Panc1 (cell line): ENCODE data around the gene CACNA1B. TPM values are rescaled to one million over a fixed set of nuclear protein-coding genes. Genes with fewer than 3 reads are reported as not detected.

Source experiments
- ATAC-seq: fragments of 200-7000 bp; cut with Tn5 transposase; 2 replicates; pipeline ENCODE4 v1.9.1; 2020; ENCODE audit warnings: mild to moderate bottlenecking, moderate library complexity
- BruUV-seq: library from RNA; stranded (reverse); fragments of 400-500 nt; replicated peaks from 2 replicates; lab custom pipeline; 2021; lab: Mats Ljungman, UMichigan
- CTCF ChIA-PET: fragments of 300-600 bp; sonication (Branson Sonifier 250); formaldehyde crosslinking; loops from one replicate; lab custom pipeline; 2022; ENCODE audit warnings: antibody characterized with exemption; lab: Charles Lee
- POLR2A ChIA-PET: fragments of 300-600 bp; sonication (Branson Sonifier 250); formaldehyde crosslinking; loops from one replicate; lab custom pipeline; 2022; ENCODE audit warnings: antibody characterized with exemption; lab: Charles Lee
- DNase-seq: peaks from one replicate; pipeline ENCODE4 v3.0.0-alpha.2; 2010; ENCODE audit warnings: low read depth, low spot score
- H3K27ac ChIP-seq: 2 replicates; pipeline ENCODE4 v1.5.1; 2011; ENCODE audit warnings: mild to moderate bottlenecking, low read length, inconsistent platforms
- H3K27me3 ChIP-seq: fragments of 200-500 bp; sonication (Bioruptor generic); 2 replicates; pipeline ENCODE4 v1.6.0; 2014; ENCODE audit warnings: low read length, inconsistent platforms; ENCODE audit not compliant: control insufficient read depth, insufficient read depth
- H3K36me3 ChIP-seq: fragments of 200-500 bp; sonication (Bioruptor generic); 2 replicates; pipeline ENCODE4 v1.5.1; 2014; ENCODE audit warnings: inconsistent platforms, mild to moderate bottlenecking, low read length, moderate library complexity; ENCODE audit not compliant: control insufficient read depth, insufficient read depth
- H3K4me1 ChIP-seq: 2 replicates; pipeline ENCODE4 v1.5.1; 2011; ENCODE audit warnings: inconsistent platforms, mild to moderate bottlenecking, low read length, moderate library complexity; ENCODE audit not compliant: control insufficient read depth, insufficient read depth
- H3K4me3 ChIP-seq, 2 experiments: 2 replicates each; pipeline ENCODE4 v1.5.1; 2011 to 2012; ENCODE audit warnings: low read depth in 2 of 2, low read length in 2 of 2, mild to moderate bottlenecking in 2 of 2, inconsistent platforms in 1 of 2, moderate library complexity in 1 of 2
- H3K9me3 ChIP-seq: fragments of 200-500 bp; sonication (Bioruptor generic); 2 replicates; pipeline ENCODE4 v1.5.1; 2014; ENCODE audit warnings: low read depth, mild to moderate bottlenecking, inconsistent platforms, low read length, moderate library complexity; ENCODE audit not compliant: control insufficient read depth, insufficient read depth
- POLR2AphosphoS5 ChIP-seq: IDR thresholded peaks from 2 replicates; pipeline ENCODE4 v1.6.1; 2012; ENCODE audit warnings: mild to moderate bottlenecking, low read depth, low read length, moderate library complexity
- SIN3A ChIP-seq: IDR thresholded peaks from 2 replicates; pipeline ENCODE4 v1.6.1; 2012; ENCODE audit warnings: low read depth, mild to moderate bottlenecking, low read length, moderate library complexity, borderline replicate concordance; ENCODE audit not compliant: insufficient read depth
- TCF7L2 ChIP-seq: IDR thresholded peaks from 2 replicates; pipeline ENCODE4 v1.6.1; 2011; ENCODE audit warnings: mild to moderate bottlenecking, low read depth, low read length, inconsistent platforms
- in situ Hi-C: cut with HindIII; loops from 2 replicates; pipeline ENCODE4 v1.10.0; 2016; ENCODE audit warnings: low sequenced_read_pairs, low pct_unique_long_range_greater_than_20kb
- intact Hi-C: fragments of 100-400 bp; cut with micrococcal nuclease; formaldehyde crosslinking; loops from one replicate; pipeline ENCODE4 v1.10.0; 2022; ENCODE audit not compliant: unreplicated experiment
- total RNA-seq: library from RNA; stranded (reverse); gene quantifications from one replicate; pipeline ENCODE4 v1.2.1, GENCODE V29; 2021; ENCODE audit not compliant: unreplicated experiment
- TF ChIP-seq, protein P1 (sequence below): fragments of 450-650 bp; IDR thresholded peaks from 2 replicates; pipeline ENCODE4 v1.5.1; 2017; ENCODE audit warnings: mild to moderate bottlenecking
- TF ChIP-seq, protein P2 (sequence below), 2 experiments: IDR thresholded peaks; 2 replicates each; pipeline ENCODE4 v1.6.1; 2011 to 2012; ENCODE audit warnings: low read depth in 2 of 2, control low read depth in 1 of 2, low read length in 1 of 2, mild to moderate bottlenecking in 1 of 2, moderate library complexity in 1 of 2; ENCODE audit not compliant: insufficient read depth in 1 of 2

Gene CACNA1B
- total RNA-seq, 1 experiment from 2014 or later, result 0.49 TPM

DNA sequence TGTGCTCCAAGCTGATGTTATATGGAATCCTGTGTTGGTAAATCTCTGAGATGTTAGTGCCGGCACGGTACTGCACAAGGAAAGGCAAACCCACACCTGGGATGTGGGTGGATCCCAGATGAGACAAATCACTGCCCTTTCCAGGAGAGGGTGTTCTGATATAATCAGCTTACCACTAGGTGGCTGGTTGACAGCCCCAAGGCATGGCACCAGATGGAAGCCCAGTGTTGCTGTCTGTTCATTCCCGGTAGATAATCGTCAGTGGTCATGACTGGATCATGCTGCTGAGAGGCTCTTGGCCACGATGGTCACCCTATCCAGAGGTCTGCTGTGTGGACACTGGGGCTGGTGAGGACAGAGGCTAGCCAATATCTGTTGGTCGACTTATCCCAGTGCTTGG lies 184.0 kb downstream of the CACNA1B start:
- in situ Hi-C loops (no loop called here), intact Hi-C loops (no loop called here)
- ATAC-seq, result no peak

DNA sequence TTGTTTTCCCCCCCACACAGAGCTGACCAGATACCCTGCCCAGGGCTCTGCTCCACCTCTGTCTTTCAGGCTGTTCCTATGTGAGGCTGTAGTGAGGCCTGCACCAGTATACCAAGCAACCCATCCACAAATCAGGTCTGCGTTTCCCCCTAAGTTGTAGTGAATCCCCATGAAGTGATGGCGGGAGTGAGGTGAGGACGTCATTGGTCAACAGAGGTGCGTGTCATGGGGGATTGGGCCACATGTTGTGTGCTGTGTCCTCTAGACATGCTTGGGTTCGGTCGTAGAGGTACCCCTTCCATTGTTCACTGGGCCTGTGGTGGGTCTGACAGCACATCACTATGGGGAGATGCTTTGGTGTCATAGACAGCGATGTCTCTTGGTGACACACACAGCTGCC lies 184.6 kb downstream of the CACNA1B start:
- ChIA-PET CTCF (no interaction called here), POLR2A (no interaction called here)
- no TSS peak for BruUV-seq
- no peaks in the 10 kb centered on the region for H3K4me1 ChIP-seq
- ATAC-seq, result no peak
- intact Hi-C loops (no loop called here), in situ Hi-C loops (no loop called here)
- TF ChIP-seq SIN3A (no peak), POLR2AphosphoS5 (no peak), TCF7L2 (no peak)
- TF ChIP-seq, protein P1, sequence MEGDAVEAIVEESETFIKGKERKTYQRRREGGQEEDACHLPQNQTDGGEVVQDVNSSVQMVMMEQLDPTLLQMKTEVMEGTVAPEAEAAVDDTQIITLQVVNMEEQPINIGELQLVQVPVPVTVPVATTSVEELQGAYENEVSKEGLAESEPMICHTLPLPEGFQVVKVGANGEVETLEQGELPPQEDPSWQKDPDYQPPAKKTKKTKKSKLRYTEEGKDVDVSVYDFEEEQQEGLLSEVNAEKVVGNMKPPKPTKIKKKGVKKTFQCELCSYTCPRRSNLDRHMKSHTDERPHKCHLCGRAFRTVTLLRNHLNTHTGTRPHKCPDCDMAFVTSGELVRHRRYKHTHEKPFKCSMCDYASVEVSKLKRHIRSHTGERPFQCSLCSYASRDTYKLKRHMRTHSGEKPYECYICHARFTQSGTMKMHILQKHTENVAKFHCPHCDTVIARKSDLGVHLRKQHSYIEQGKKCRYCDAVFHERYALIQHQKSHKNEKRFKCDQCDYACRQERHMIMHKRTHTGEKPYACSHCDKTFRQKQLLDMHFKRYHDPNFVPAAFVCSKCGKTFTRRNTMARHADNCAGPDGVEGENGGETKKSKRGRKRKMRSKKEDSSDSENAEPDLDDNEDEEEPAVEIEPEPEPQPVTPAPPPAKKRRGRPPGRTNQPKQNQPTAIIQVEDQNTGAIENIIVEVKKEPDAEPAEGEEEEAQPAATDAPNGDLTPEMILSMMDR, result no peak
- TF ChIP-seq, protein P2, sequence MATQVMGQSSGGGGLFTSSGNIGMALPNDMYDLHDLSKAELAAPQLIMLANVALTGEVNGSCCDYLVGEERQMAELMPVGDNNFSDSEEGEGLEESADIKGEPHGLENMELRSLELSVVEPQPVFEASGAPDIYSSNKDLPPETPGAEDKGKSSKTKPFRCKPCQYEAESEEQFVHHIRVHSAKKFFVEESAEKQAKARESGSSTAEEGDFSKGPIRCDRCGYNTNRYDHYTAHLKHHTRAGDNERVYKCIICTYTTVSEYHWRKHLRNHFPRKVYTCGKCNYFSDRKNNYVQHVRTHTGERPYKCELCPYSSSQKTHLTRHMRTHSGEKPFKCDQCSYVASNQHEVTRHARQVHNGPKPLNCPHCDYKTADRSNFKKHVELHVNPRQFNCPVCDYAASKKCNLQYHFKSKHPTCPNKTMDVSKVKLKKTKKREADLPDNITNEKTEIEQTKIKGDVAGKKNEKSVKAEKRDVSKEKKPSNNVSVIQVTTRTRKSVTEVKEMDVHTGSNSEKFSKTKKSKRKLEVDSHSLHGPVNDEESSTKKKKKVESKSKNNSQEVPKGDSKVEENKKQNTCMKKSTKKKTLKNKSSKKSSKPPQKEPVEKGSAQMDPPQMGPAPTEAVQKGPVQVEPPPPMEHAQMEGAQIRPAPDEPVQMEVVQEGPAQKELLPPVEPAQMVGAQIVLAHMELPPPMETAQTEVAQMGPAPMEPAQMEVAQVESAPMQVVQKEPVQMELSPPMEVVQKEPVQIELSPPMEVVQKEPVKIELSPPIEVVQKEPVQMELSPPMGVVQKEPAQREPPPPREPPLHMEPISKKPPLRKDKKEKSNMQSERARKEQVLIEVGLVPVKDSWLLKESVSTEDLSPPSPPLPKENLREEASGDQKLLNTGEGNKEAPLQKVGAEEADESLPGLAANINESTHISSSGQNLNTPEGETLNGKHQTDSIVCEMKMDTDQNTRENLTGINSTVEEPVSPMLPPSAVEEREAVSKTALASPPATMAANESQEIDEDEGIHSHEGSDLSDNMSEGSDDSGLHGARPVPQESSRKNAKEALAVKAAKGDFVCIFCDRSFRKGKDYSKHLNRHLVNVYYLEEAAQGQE (IDR thresholded peaks at IDR 0.05; ENCODE audit: insufficient read depth in 1 of 2, low read depth in 2 of 2, low read length in 1 of 2), result no peak
- H3K4me3 ChIP-seq, result no peak overlapping the region
- H3K27ac ChIP-seq, result no peak overlapping the region
- no peaks in the 10 kb centered on the region for H3K27me3 ChIP-seq
- no peak for DNase-seq
- H3K36me3 ChIP-seq, result no peaks in the 10 kb centered on the region
- H3K9me3 ChIP-seq, result no peaks in the 10 kb centered on the region

More for the DNA sequence above, 184.0 kb downstream of the CACNA1B start:
- H3K4me1 ChIP-seq, result no peaks in the 10 kb centered on the region
- no peak overlapping the region for H3K27ac ChIP-seq
- no peaks in the 10 kb centered on the region for H3K27me3 ChIP-seq
- no TSS peak for BruUV-seq
- DNase-seq, result no peak
- no peak overlapping the region for H3K4me3 ChIP-seq
- no peaks in the 10 kb centered on the region for H3K9me3 ChIP-seq
- no peaks in the 10 kb centered on the region for H3K36me3 ChIP-seq
- ChIA-PET CTCF (no interaction called here), POLR2A (no interaction called here)
- TF ChIP-seq, protein P1, result no peak
- TF ChIP-seq SIN3A (no peak), POLR2AphosphoS5 (no peak), TCF7L2 (no peak)
- TF ChIP-seq, protein P2 (IDR thresholded peaks at IDR 0.05; ENCODE audit: insufficient read depth in 1 of 2, low read depth in 2 of 2, low read length in 1 of 2), result no peak
